Effector memory CD4-positive, alpha-beta T cell (primary cell): Measurements from ENCODE around the gene CCT6B.

Experiments
- DNase-seq, 3 donors: peaks; one replicate each; pipeline ENCODE4 v3.0.0-alpha.2; 2020
- H3K27ac ChIP-seq: 2 replicates; pipeline ENCODE4 v1.7.0; 2013; ENCODE audit warnings: mild to moderate bottlenecking, low read length, moderate library complexity; ENCODE audit not compliant: insufficient read depth, poor library complexity, severe bottlenecking
- H3K27me3 ChIP-seq: replicated peaks from 2 replicates; pipeline ENCODE4 v1.7.0; 2013; ENCODE audit warnings: mild to moderate bottlenecking, low read length; ENCODE audit not compliant: insufficient read depth, control insufficient read depth, poor library complexity, severe bottlenecking
- H3K36me3 ChIP-seq: 2 replicates; pipeline ENCODE4 v1.7.0; 2013; ENCODE audit warnings: mild to moderate bottlenecking, low read length, moderate library complexity; ENCODE audit not compliant: control insufficient read depth, insufficient read depth
- H3K4me1 ChIP-seq: 2 replicates; pipeline ENCODE4 v1.7.0; 2013; ENCODE audit warnings: low read length, mild to moderate bottlenecking; ENCODE audit not compliant: control insufficient read depth, insufficient read depth, poor library complexity, severe bottlenecking
- H3K4me3 ChIP-seq: 2 replicates; pipeline ENCODE4 v1.7.0; 2013; ENCODE audit warnings: low read length, low read depth, mild to moderate bottlenecking; ENCODE audit not compliant: insufficient read depth, poor library complexity, severe bottlenecking
- H3K9me3 ChIP-seq: 2 replicates; pipeline ENCODE4 v1.7.0; 2013; ENCODE audit warnings: mild to moderate bottlenecking, low read length, moderate library complexity; ENCODE audit not compliant: control insufficient read depth

Gene CCT6B

GRCh38 chr17:34998205-34998604 lies 36.9 kb upstream of the CCT6B start:
- no peaks in the 10 kb centered on the region for H3K4me1 ChIP-seq
- no peaks in the 10 kb centered on the region for H3K27me3 ChIP-seq
- H3K4me3 ChIP-seq: no peak overlapping the region
- H3K27ac ChIP-seq: no peak overlapping the region
- peaks cover 22% of the 10 kb centered on the region for H3K36me3 ChIP-seq
- no peaks in the 10 kb centered on the region for H3K9me3 ChIP-seq
- peak; percentile 64 to 69 (median 66) for DNase-seq

- no peaks in the 10 kb centered on the region for H3K4me1 ChIP-seq
- H3K27ac ChIP-seq: no peak overlapping the region
- no peak overlapping the region for H3K4me3 ChIP-seq
- no peaks in the 10 kb centered on the region for H3K27me3 ChIP-seq
- no peaks in the 10 kb centered on the region for H3K9me3 ChIP-seq
- peaks cover 30% of the 10 kb centered on the region for H3K36me3 ChIP-seq
- DNase-seq: no peak
Measured at GRCh38 chr17:34997355-34997862, 36.1 kb upstream of the CCT6B start.

GRCh38 chr17:34996422-34997285 lies 35.4 kb upstream of the CCT6B start:
- no peaks in the 10 kb centered on the region for H3K4me1 ChIP-seq
- H3K36me3 ChIP-seq: peaks cover 32% of the 10 kb centered on the region
- H3K27ac ChIP-seq: no peak overlapping the region
- H3K27me3 ChIP-seq: no peaks in the 10 kb centered on the region
- no peaks in the 10 kb centered on the region for H3K9me3 ChIP-seq
- no peak overlapping the region for H3K4me3 ChIP-seq
- no peak for DNase-seq

GRCh38 chr17:34993031-34993430 lies 31.8 kb upstream of the CCT6B start:
- peaks cover 51% of the 10 kb centered on the region for H3K36me3 ChIP-seq
- H3K4me1 ChIP-seq: no peaks in the 10 kb centered on the region
- DNase-seq: no peak

GRCh38 chr17:34991606-34992005 lies 30.3 kb upstream of the CCT6B start:
- H3K27me3 ChIP-seq: no peaks in the 10 kb centered on the region
- H3K36me3 ChIP-seq: peaks cover 59% of the 10 kb centered on the region
- no peak overlapping the region for H3K4me3 ChIP-seq
- H3K9me3 ChIP-seq: no peaks in the 10 kb centered on the region
- no peak for DNase-seq
- no peak overlapping the region for H3K27ac ChIP-seq
- H3K4me1 ChIP-seq: no peaks in the 10 kb centered on the region

More at GRCh38 chr17:34993031-34993430, 31.8 kb upstream of the CCT6B start:
- no peaks in the 10 kb centered on the region for H3K27me3 ChIP-seq
- H3K27ac ChIP-seq: no peak overlapping the region
- no peaks in the 10 kb centered on the region for H3K9me3 ChIP-seq
- H3K4me3 ChIP-seq: no peak overlapping the region

- H3K4me3 ChIP-seq: no peak overlapping the region
- no peaks in the 10 kb centered on the region for H3K4me1 ChIP-seq
- no peak for DNase-seq
- no peaks in the 10 kb centered on the region for H3K27me3 ChIP-seq
- H3K27ac ChIP-seq: no peak overlapping the region
- H3K9me3 ChIP-seq: no peaks in the 10 kb centered on the region
- H3K36me3 ChIP-seq: peaks cover 60% of the 10 kb centered on the region
Measured at GRCh38 chr17:34990921-34991365, 29.7 kb upstream of the CCT6B start.

- no peak for DNase-seq
- Histone ChIP-seq H3K27me3 (no peaks in the 10 kb centered on the region), H3K27ac (no peak overlapping the region), H3K4me3 (no peak overlapping the region), H3K9me3 (no peaks in the 10 kb centered on the region), H3K4me1 (no peaks in the 10 kb centered on the region), H3K36me3 (peaks cover 63% of the 10 kb centered on the region)
Measured at GRCh38 chr17:34989473-34989872, 28.2 kb upstream of the CCT6B start.

GRCh38 chr17:34988644-34989043 lies 27.4 kb upstream of the CCT6B start:
- no peak overlapping the region for H3K4me3 ChIP-seq
- DNase-seq: no peak
- peaks cover 55% of the 10 kb centered on the region for H3K36me3 ChIP-seq
- H3K9me3 ChIP-seq: no peaks in the 10 kb centered on the region
- no peaks in the 10 kb centered on the region for H3K4me1 ChIP-seq
- H3K27me3 ChIP-seq: no peaks in the 10 kb centered on the region
- no peak overlapping the region for H3K27ac ChIP-seq

GRCh38 chr17:34987232-34987631 lies 26.0 kb upstream of the CCT6B start:
- no peak for DNase-seq
- Histone ChIP-seq H3K9me3 (no peaks in the 10 kb centered on the region), H3K36me3 (peaks cover 41% of the 10 kb centered on the region), H3K4me3 (no peak overlapping the region), H3K27me3 (no peaks in the 10 kb centered on the region), H3K4me1 (no peaks in the 10 kb centered on the region), H3K27ac (no peak overlapping the region)

GRCh38 chr17:34981538-34982241 lies 20.4 kb upstream of the CCT6B start:
- no peaks in the 10 kb centered on the region for H3K9me3 ChIP-seq
- peaks cover 6% of the 10 kb centered on the region for H3K4me1 ChIP-seq
- peak overlapping the region; percentile 93 for H3K4me3 ChIP-seq
- H3K36me3 ChIP-seq: peaks cover 7% of the 10 kb centered on the region
- H3K27ac ChIP-seq: peak overlapping the region; percentile 98
- no peaks in the 10 kb centered on the region for H3K27me3 ChIP-seq
- no peak for DNase-seq
